NCI-H2029 treated with DMSO at 0.1 percent for 48 hours (cell line): ENCODE measurements around the gene CTNS.

ENCODE experiments used
- DNase-seq: peaks from one replicate; lab custom pipeline; 2025; lab: John Stamatoyannopoulos, UW

Gene CTNS

GRCh38 chr17:3626831-3627768 lies 9.5 kb upstream of the CTNS start:
- no peak for DNase-seq

- no peak for DNase-seq
Observed at GRCh38 chr17:3627769-3628167, 8.8 kb upstream of the CTNS start.

DNA sequence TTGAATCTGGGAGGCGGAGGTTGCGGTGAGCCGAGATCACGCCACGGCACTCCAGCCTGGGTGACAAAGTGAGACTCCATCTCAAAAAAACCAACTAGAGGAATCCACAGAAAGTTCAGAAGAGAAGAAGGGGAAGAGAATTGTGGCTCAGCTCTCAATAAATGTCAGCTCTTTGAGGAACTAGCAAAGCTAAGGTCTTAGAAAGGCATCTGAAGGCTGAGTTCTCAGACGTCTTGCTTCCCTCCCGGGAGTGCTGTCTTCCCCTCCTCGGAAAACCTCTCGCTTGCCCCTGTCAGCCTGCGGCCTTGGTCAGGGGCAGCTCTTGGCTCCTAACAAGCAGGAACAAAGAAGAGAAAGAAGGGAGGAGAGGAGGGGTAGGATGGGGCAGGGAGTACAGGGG lies 5.8 kb upstream of the CTNS start:
- no peak for DNase-seq

GRCh38 chr17:3632287-3632686 lies 4.3 kb upstream of the CTNS start:
- no peak for DNase-seq

DNA sequence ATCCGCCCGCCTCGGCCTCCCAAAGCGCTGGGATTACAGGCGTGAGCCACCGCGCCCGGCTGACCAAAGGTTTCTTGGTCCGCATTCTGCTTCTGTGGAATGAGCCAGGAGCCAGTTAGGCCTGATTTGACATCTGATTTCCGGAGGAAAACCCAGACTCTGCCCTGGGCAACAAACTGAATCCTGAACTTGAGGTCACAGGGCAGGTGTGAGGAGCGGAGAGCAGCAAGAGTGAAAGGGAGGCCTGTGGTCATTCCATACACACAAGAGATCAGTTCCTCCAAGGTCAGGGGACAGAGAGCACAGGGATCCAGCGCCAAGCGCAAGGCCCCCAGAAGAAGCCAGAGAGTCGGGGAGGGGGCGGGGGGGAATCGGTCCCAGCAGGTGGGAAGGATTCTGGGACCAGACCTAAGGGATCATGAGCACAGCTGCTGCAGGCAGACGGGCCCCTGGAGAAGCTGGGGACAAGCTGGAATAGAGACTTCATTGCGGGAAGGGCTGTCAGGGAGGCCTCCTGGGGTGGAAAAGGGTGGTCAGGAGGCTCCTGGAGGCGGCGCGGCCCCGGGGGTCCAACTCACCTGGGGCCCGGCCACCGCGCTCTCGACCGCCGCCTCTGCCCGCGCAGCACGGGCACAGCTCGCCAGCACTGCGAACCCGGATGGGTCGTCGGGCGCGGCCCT lies 946 bp upstream of the CTNS start:
- no peak for DNase-seq

DNA sequence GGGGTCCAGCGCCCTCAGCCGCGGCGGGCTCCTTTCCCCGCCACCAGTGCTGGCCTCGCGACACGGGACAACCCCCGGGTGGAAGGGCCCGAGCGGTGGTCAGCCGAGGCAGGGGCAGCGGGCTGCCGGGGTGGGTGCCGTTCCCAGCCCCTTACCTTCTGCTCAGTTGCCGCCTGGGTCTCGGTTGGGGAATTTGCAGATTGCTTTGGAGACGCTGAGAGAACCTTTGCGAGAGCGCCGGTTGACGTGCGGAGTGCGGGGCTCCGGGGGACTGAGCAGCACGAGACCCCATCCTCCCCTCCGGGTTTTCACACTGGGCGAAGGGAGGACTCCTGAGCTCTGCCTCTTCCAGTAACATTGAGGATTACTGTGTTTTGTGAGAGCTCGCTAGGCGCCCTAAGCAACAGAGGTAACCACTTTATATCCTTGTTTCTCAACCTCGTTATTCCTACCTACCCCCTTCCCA lies 381 bp downstream of the CTNS start:
- DNase-seq = no peak

DNA sequence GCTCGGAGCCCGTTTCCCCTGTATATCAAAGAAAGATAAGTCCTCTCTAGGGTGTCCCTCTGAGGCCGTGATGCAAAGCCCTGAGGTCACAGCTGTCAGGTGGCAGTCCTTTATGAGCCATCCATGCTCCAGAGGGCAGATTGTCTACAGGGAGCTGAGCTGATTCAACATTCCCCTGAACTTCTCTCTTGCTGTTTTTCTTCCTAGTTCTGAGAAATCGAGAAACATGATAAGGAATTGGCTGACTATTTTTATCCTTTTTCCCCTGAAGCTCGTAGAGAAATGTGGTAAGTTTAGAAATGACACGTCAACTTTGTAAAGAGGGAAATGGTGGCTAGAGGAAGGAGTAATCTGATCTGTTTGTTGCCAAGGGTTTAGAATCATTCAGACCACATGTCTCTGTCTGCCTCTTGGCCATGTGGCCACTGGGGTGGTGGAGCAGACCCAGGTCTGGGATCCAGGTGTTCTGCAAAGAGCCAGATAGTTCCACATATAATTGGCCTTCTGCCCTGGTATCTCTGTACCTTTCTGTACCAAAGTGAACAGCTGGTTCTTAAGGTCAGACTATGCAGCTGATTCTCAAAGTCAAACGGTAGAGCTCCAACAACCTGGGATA lies 3.5 kb downstream of the CTNS start:
- DNase-seq = no peak

GRCh38 chr17:3641014-3641413 lies 4.5 kb downstream of the CTNS start:
- no peak for DNase-seq

- no peak for DNase-seq
Observed at GRCh38 chr17:3641717-3642486, 5.3 kb downstream of the CTNS start.

DNA sequence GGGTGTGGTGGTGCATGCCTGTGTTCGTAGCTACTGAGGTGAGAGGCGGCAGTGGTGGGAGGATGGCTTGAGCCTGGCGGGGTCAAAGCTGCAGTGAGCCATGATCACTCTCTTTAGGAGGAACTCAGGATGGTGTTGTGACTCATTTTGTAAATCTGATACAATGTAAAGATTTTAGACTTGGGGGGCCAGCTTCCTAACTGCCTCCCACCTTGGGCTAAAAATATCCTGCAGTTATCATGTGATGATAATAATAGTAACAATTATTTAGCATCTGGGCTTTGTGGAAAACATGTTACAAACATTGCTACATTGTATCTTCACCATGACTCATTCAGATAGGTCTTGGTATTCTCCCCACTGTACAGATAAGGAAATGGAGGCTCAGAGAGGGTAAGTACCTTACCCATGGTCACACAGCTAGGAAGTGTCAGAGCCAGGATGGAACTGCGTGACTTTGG lies 7.4 kb downstream of the CTNS start:
- no peak for DNase-seq

GRCh38 chr17:3645310-3645709 lies 8.8 kb downstream of the CTNS start:
- no peak for DNase-seq

GRCh38 chr17:3647251-3647650 lies 10.7 kb downstream of the CTNS start:
- DNase-seq = no peak

DNA sequence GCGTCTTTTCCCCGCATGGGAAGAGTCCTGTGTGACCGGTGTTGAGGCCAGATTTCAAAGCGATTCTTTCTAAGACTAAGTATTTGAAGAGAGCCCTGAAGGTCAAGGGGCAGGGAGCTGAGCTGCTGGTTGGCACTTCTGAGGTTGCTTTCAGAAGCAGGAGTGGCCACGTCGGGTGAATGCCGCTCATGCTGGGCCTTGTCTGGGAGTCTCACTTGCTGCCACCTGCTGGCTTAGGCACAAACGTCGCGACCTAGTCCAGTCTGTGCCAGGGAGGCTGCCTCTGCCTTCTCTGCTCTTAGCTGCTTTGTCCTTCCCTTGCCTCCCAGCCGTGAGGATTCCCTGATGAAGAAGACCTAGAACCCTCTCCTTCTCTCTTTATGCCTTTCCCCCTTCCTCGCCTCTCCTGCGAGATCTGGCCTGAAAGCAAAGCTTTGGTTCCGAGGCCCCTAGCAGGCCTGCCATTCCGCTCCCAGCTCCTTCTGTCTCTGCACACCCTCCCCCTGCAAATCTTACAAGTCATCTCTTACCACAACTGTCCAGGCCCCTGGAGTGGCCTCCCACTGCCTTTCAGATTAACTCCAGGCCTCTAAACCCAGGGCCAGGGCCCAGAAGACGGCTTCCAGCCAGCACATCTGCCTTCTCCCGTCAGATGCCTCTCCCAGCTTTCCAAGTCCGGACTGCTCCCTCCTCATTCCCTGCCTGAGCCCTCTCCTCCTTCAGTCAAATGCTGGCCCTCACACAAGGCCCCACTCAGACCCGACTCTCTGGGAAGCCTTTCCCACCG lies 11.4 kb downstream of the CTNS start:
- DNase-seq = no peak

GRCh38 chr17:3655766-3656165 lies 19.2 kb downstream of the CTNS start:
- DNase-seq = no peak

DNA sequence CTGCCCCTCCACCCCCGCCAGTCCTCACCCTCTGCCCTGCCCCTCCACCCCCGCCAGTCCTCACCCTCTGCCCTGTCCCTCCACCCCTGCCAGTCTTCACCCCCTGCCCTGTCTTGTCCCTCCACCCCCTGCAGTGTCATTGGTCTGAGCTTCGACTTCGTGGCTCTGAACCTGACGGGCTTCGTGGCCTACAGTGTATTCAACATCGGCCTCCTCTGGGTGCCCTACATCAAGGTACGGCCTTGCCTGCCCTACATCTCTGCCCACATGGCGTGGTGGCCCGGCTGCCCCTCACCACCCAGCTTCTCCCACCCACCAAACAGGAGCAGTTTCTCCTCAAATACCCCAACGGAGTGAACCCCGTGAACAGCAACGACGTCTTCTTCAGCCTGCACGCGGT lies 19.8 kb downstream of the CTNS start:
- no peak for DNase-seq

- no peak for DNase-seq
Observed at GRCh38 chr17:3656755-3657587, 20.4 kb downstream of the CTNS start.

DNA sequence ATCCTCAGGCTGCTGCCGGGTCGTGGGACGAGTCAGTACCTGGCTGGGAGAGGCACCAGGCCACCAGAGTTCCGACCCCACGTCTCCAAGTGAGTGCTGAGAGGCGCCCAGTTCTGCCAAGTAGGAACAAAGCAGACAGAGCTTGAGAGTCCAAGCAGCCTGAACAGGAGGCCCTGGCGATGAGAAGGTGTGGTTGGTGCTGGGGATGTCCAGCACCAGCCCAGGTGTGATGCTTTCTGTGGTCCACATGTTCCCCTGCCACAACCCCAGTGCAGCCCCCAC lies 21.0 kb downstream of the CTNS start:
- DNase-seq = no peak

- DNase-seq = no peak
Observed at GRCh38 chr17:3657874-3658783, 21.6 kb downstream of the CTNS start.

- no peak for DNase-seq
Observed at GRCh38 chr17:3658784-3659449, 22.4 kb downstream of the CTNS start.
